ENCODE measurements around the gene ZNF629.

Gene ZNF629

GRCh38 chr16:30786115-30786935 lies 680 bp downstream of the ZNF629 start:
- DNase-seq: peak in 7 of 56 donors; percentile 26 to 48 (median 47)

DNA sequence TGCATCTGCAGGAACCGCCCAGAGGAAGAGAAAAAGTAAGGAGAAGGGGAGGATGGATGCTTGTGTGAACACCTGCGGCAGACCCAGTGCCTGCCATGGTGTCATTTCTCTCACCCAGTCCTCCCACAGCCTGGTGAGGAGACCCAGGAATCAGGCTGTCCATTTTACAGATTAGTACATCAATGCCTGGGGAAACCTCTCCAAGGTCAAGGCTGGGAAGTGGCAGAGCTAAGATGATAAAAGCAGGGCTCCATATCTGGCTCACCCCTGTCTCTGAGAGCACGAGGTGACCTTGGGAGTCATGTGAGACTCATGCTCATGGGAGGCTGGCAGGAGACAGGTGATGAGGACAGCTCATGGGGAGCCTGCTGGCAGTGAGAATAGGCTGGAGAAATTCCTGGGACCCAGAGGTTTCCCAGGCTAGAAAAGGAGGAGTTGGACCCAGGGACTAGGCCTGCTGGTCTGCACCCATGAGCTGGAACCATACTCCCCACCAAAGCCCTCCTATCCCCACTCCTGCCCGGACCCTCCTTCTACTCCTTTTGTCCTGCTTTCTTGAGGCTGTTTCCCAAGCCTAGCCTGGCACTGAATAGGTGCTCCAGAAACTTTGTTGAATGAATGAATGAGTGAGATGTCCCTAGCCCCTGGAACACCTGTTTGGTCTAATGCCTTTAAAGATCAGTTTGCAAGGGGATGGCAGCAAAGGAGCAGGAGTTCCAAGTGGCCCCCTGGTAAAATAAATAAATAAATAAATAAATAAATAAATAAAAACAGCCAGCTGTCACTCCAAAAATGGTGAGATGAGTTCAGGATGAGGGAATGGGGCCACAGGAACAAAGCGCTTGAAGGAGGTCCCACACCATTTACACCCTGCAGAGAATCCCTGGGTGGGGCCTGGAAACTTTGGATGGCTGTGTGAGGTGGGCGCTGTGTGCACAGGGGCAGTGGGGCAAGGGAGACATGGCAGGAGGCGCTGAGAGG lies 1.6 kb downstream of the ZNF629 start:
- DNase-seq: no peak

DNA sequence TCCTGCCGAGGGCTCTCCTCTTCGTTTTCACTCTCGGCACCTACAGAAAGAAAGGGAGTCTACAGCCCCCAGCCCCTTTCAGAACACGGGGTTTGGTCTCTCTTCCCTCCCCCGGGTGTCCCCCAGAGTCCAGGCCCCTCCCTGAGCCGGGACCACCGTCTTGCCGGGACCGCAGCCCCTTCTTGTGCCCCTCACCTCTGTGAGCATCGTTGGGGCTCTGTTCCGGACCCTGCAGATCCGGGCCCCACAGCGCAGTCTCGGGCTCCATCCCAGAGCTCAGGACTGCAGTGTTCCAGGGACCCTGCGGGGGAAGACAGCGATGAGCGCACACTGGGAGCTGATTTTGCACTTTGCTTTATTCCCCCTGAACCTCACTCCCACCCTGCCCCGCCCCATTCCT lies 2.8 kb downstream of the ZNF629 start:
- no peak for DNase-seq

- DNase-seq: no peak
Observed at GRCh38 chr16:30783280-30784109, 3.5 kb downstream of the ZNF629 start.

- DNase-seq: no peak
Observed at GRCh38 chr16:30782486-30783279, 4.3 kb downstream of the ZNF629 start.

DNA sequence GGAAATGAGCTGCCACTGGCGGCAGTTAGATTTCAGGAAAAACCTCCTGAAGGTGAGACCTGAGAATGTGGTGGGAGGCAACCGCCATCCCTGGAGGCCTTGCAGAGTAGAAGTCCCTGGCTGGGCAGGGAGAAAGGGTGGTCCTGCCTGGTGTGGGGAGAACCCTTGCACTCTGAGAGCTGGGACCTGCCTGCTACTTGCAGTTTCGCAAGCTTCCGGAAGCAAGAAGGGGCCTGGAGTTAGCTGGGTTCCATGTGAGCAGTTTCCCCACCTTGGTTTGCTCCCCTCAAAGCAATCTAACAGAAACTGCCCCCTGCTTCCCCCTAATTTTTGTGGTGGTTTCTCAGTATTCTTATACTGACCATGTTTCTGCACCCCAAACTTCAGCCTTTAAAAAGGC lies 6.5 kb downstream of the ZNF629 start:
- DNase-seq: no peak

GRCh38 chr16:30780021-30780420 lies 7.0 kb downstream of the ZNF629 start:
- no peak for DNase-seq

DNA sequence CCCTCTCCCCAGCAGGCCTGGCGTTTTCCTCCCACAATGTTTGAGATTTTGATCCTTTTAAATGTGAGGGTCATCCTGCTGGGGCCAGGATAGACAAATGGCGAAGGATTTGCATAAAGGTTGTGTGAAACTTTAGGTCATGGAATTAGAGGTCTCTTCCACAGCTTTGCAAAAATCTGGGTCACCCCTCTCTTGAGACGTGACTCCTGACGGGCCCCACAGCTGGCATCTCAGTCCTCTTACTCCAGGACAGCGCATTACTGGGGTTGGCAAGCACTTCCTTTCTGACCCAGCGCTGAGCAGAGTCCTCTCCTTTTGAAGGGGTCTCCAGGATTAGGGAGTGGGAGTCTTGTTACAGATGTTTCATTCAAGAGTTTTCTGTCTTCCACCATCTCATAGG lies 7.4 kb downstream of the ZNF629 start:
- no peak for DNase-seq

GRCh38 chr16:30778549-30779244 lies 8.3 kb downstream of the ZNF629 start:
- no peak for DNase-seq

- DNase-seq: no peak
Observed at GRCh38 chr16:30777591-30778297, 9.3 kb downstream of the ZNF629 start.

DNA sequence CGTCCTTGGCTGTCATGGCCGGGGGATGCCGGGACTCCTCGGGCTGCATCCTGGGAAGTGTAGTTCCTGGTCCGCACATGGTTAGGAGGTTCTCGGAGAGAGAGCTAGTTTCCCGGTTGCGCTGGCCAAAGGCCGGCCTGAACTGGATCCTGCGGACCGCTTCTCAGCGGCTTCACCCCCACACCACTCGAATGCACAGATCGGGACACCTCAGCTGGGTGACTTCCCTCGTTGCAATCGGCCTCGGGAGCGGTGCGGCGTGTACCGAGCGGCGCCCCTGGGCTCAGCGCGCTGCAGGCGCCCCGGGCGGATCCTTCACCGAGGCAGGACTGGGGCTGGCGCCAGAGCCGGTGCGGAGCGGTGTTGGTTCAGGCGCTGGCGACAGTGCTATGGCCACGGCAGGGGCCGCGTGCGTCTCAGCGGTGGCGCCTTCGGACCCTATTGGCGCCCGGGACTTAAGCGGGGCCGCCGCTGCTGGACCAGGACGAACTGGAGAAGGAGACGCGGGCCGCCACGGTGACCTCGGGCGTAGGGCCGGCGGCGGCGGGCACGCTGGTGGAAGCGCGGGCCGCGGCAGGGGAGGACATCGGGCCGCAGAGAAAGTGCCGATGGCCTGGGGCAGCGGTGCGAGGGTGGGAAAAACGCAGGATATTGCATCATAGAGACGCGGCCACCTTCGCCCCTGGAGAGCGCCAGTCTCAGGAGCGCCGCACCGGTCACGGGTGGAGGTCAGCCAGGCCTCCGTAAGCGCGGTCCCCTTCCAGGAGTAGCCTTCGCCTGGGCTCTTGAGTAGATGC lies 11.4 kb downstream of the ZNF629 start:
- peak; percentile 12 to 89 (median 72) for DNase-seq

- no peak for DNase-seq
Observed at GRCh38 chr16:30775131-30775391, 11.9 kb downstream of the ZNF629 start.

DNA sequence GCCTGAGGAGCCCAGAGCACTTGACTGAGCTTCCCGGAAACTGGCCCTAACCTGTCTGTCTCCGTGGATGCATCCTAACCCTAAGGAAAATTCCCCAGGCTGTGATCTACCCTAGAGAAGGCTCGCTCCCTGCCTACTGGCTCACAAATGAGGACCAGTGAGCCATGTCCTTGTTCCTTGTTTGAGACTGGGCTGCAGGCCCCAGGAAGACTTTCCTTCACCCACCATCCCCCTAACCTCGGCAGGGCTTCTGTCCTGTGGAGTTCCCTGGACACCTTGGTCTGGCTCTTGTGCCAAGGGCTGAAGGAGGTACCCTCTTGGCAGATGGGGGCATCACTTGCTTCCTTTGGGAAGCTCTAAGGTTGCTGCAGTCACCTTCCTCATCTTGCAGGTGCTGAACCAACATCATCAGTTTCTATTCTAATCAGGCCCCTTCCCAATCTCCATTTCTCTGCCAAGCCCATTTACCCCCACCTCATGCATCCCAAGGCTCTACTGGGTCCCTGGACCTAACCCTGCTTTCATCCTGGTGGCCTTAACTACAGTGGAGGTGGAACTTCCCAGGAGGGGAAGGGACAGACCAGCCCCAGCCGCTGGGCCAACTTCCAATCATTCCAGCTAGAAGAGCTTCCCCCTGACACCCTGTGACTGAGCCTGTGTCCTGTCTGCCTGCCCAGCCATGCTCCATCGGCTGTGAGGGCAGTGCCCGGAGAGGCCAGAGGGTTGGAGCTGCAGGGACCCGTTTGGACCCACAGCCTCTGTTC lies 12.5 kb downstream of the ZNF629 start:
- no peak for DNase-seq

DNA sequence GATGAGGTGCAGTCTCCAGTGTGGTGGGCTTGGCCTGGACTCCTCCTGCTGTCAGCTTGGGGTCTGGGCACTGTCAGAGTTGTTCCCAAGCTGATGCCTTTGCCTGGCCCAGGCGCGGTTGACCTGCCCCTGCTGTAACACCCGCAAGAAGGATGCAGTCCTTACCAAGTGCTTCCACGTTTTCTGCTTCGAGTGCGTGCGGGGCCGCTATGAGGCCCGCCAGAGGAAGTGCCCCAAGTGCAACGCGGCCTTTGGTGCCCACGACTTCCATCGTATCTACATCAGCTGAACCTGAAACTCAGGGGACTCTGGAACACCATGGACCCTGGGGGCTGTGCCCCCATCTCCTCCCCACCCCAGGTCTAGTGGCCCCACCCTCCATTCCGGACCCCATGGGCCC lies 13.2 kb downstream of the ZNF629 start:
- no peak for DNase-seq

DNA sequence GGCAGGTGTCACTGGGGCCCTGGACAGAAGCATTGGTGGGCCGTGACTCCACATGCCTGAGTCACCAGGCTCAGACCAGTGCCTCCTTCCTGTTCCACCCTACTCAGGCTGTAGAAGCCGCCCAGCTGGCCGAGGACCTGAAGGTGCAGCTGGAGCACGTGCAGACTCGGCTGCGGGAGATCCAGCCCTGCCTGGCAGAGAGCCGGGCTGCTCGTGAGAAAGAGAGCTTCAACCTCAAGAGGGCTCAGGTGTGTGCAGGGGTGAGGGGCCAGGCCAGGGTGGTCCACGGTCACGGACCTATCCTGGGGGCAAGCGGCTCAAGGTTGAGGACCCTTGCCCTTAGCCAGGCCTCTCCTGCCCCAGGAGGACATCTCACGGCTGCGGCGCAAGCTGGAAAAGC lies 15.3 kb downstream of the ZNF629 start:
- DNase-seq: no peak

- no peak for DNase-seq
Observed at GRCh38 chr16:30769379-30770089, 17.5 kb downstream of the ZNF629 start.

DNA sequence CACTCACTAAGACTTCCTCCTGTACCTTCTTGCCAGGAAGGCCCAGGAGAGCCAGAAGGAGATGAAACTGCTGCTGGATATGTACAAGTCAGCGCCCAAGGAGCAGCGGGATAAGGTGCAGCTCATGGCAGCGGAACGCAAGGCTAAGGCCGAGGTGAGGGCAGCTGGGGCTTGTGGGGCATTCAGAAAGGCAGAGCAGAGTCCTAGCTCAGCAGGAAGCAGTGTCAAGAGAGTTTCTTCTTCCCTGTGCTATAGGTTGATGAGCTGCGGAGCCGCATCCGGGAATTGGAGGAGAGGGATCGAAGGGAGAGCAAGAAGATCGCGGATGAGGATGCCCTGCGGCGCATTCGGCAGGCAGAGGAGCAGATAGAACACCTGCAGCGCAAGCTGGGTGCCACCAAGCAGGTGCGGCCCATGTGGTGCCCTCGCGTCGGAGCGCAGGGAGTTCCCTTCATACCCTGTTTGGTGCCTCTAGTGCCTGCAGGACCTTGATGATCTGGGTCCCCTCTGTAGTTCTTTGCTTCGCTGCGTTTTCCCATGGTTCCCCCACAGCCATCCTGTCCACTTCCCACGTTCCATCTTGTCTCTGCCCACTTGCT lies 18.3 kb downstream of the ZNF629 start:
- no peak for DNase-seq
